Endothelial cell of umbilical vein (primary cell): ENCODE data around the gene VPS52. TPM values are rescaled to one million over a fixed set of nuclear protein-coding genes. Genes with fewer than 3 reads are reported as not detected.

Experiments
- BruUV-seq: library from RNA; stranded (reverse); fragments of 400-500 nt; replicated peaks from 2 replicates; lab custom pipeline; 2021; lab: Mats Ljungman, UMichigan
- CTCF ChIA-PET: fragments of 300-600, 350-600 bp; sonication (Branson Sonifier 250); formaldehyde crosslinking; loops from one replicate; lab custom pipeline; 2021; ENCODE audit warnings: antibody characterized with exemption, inconsistent platforms; lab: Charles Lee
- POLR2A ChIA-PET: fragments of 300-600, 350-600 bp; sonication (Branson Sonifier 250); formaldehyde crosslinking; loops from one replicate; lab custom pipeline; 2021; ENCODE audit warnings: antibody characterized with exemption, inconsistent platforms; lab: Charles Lee
- DNase-seq: peaks from one replicate; pipeline ENCODE4 v3.0.0-alpha.2; 2011; ENCODE audit warnings: low read depth, low spot score
- FAIRE-seq: peaks from 2 replicates; lab custom pipeline; 2011; peaks lifted over from hg19 to GRCh38; lab: Jason Lieb, UNC
- H2AFZ ChIP-seq: 2 replicates; pipeline ENCODE4 v1.6.0; 2012; ENCODE audit warnings: low read depth, low read length, control low read depth, inconsistent platforms
- H3K27ac ChIP-seq: 2 replicates; pipeline ENCODE4 v1.5.1; 2011; ENCODE audit warnings: low read depth, mild to moderate bottlenecking, control low read depth, low read length, moderate library complexity; ENCODE audit not compliant: insufficient read depth
- H3K27me3 ChIP-seq, 2 experiments: 2 replicates each; pipeline versions ENCODE4 v1.6.0 to v1.6.1; 2011; ENCODE audit warnings: low read length in 2 of 2, mixed read lengths in 1 of 2; ENCODE audit not compliant: control insufficient read depth in 2 of 2, insufficient read depth in 2 of 2
- H3K36me3 ChIP-seq, 2 experiments: 2 replicates in 1 of 2; 3 replicates in 1 of 2; pipeline ENCODE4 v1.5.1; 2011; ENCODE audit warnings: low read length in 2 of 2, mild to moderate bottlenecking in 1 of 2, moderate library complexity in 1 of 2; ENCODE audit not compliant: control insufficient read depth in 2 of 2, insufficient read depth in 2 of 2; ENCODE audit errors: extremely low read depth in 1 of 2
- H3K4me1 ChIP-seq: 3 replicates; pipeline ENCODE4 v1.5.1; 2011; ENCODE audit warnings: mild to moderate bottlenecking, low read length; ENCODE audit not compliant: control insufficient read depth, insufficient read depth; ENCODE audit errors: extremely low read depth
- H3K4me2 ChIP-seq: 2 replicates; pipeline ENCODE4 v1.6.1; 2011; ENCODE audit warnings: low read length, control low read depth, mixed read lengths; ENCODE audit not compliant: insufficient read depth
- H3K4me3 ChIP-seq, 3 experiments: fragments of 200-600 bp in 1 of 3; sonication (generic), shearing (Covaris generic) in 1 of 3; replicated peaks in 1 of 3; 2 replicates each; pipeline ENCODE4 v1.5.1; 2011 to 2016; ENCODE audit warnings: control low read depth in 3 of 3, low read length in 3 of 3, mild to moderate bottlenecking in 2 of 3, inconsistent platforms in 1 of 3, low read depth in 1 of 3, moderate library complexity in 1 of 3; ENCODE audit not compliant: insufficient read depth in 1 of 3
- H3K79me2 ChIP-seq: 2 replicates; pipeline ENCODE4 v1.6.0; 2012; ENCODE audit warnings: low read length, inconsistent platforms; ENCODE audit not compliant: control insufficient read depth, insufficient read depth
- H3K9ac ChIP-seq: replicated peaks from 2 replicates; pipeline ENCODE3; 2011; ENCODE audit warnings: low read length, control low read depth; ENCODE audit not compliant: insufficient read depth; ENCODE audit errors: extremely low read depth
- H3K9me1 ChIP-seq: replicated peaks from 3 replicates; pipeline ENCODE4 v1.6.0; 2011; ENCODE audit warnings: mild to moderate bottlenecking, low read length; ENCODE audit not compliant: control insufficient read depth, insufficient read depth; ENCODE audit errors: extremely low read depth
- H3K9me3 ChIP-seq: replicated peaks from 2 replicates; pipeline ENCODE4 v1.5.1; 2012; ENCODE audit warnings: low read length, inconsistent platforms; ENCODE audit not compliant: control insufficient read depth, insufficient read depth
- H4K20me1 ChIP-seq: replicated peaks from 2 replicates; pipeline ENCODE3; 2011; ENCODE audit warnings: mild to moderate bottlenecking, low read length; ENCODE audit not compliant: control insufficient read depth, insufficient read depth; ENCODE audit errors: extremely low read depth
- EZH2 ChIP-seq: IDR thresholded peaks from 2 replicates; pipeline ENCODE4 v1.6.1; 2012; ENCODE audit warnings: borderline replicate concordance, low read depth, mild to moderate bottlenecking, moderate library complexity, low read length, inconsistent platforms; ENCODE audit not compliant: severe bottlenecking
- FOS ChIP-seq: IDR thresholded peaks from 2 replicates; pipeline ENCODE4 v1.6.1; 2011; ENCODE audit warnings: mild to moderate bottlenecking, low read length, moderate library complexity, borderline replicate concordance; ENCODE audit not compliant: insufficient read depth
- GATA2 ChIP-seq: IDR thresholded peaks from 2 replicates; pipeline ENCODE4 v1.7.0; 2011; ENCODE audit warnings: low read depth, mild to moderate bottlenecking, moderate library complexity, mixed read lengths, low read length; ENCODE audit not compliant: insufficient read length, insufficient read depth
- JUN ChIP-seq: IDR thresholded peaks from 2 replicates; pipeline ENCODE4 v1.6.1; 2011; ENCODE audit warnings: borderline replicate concordance, low read depth; ENCODE audit not compliant: insufficient read length, insufficient read depth
- MYC ChIP-seq: IDR thresholded peaks from one replicate; pipeline ENCODE4 v1.6.1; 2011; ENCODE audit warnings: mild to moderate bottlenecking, low read depth, low read length
- POLR2A ChIP-seq: IDR thresholded peaks from 2 replicates; pipeline ENCODE4 v1.6.1; 2012; ENCODE audit warnings: low read depth, mild to moderate bottlenecking, control low read depth, low read length
- POLR2AphosphoS5 ChIP-seq: IDR thresholded peaks from 2 replicates; pipeline ENCODE4 v1.6.1; 2012; ENCODE audit warnings: low read depth, mild to moderate bottlenecking, control low read depth, low read length, moderate library complexity; ENCODE audit not compliant: insufficient read depth
- dilution Hi-C: fragments of 300-500 bp; cut with MboI; formaldehyde crosslinking; loops from one replicate; pipeline ENCODE4 v1.15.0; 2019; ENCODE audit warnings: low sequenced_read_pairs; ENCODE audit not compliant: extremely low pct_ligation_motif_present
- intact Hi-C: fragments of 100-400 bp; cut with micrococcal nuclease; formaldehyde crosslinking; loops from one replicate; pipeline ENCODE4 v1.10.0; 2022
- polyA plus RNA-seq, 4 experiments: library from polyadenylated mRNA; depleted of rRNA in 3 of 4; stranded (reverse) in 3 of 4; unstranded in 1 of 4; fragments of >200 nt; gene quantifications; 2 replicates each; pipeline versions ENCODE4 v1.2.1 to v1.2.3, GENCODE V29; 2011 to 2012; ENCODE audit warnings: missing spikeins in 1 of 4
- total RNA-seq: library from RNA; stranded (reverse); gene quantifications from 2 replicates; pipeline ENCODE4 v1.2.3, GENCODE V29; 2021
- TF ChIP-seq, protein P1 (sequence below): IDR thresholded peaks from 2 replicates; pipeline ENCODE4 v1.6.1; 2011; ENCODE audit not compliant: insufficient read depth, insufficient read length
- TF ChIP-seq, protein P2 (sequence below), 2 donors: IDR thresholded peaks; 1 replicate in 1 of 2; 2 replicates in 1 of 2; pipeline ENCODE4 v1.5.1; 2011; ENCODE audit warnings: low read length in 2 of 2, mild to moderate bottlenecking in 2 of 2, moderate library complexity in 2 of 2, control low read depth in 1 of 2, inconsistent platforms in 1 of 2, low read depth in 1 of 2; ENCODE audit not compliant: insufficient read depth in 1 of 2; ENCODE audit errors: extremely low read depth in 1 of 2

VPS52 gene
- total and polyA plus RNA-seq, 2 donors (not counting 3 experiments of a cell fraction or from before 2014, with no cell fraction given), result 49.2 to 112 TPM

DNA sequence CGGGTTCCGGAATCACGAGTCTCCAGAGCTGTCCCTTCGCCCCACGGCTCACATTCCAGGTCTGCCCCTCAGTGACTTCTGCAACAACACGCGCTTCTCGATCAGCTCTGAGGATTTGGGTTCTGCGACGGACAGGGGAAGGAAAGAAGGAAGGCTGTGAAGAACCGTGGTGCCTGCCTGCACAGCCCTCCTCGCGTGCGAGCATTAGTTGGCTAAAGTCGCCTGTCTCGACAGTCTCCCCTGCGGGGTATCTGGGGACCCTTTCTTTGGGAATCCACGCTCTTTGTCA lies 23.1 kb downstream of the VPS52 start:
- no peak for FAIRE-seq
- dilution Hi-C loops, result no loop called here
- CTCF ChIA-PET, result interaction anchor here (0.7 to 4.5 kb wide), 46 partner anchors 12 to 1751 kb away, joined by 3 to 99 read pairs (median 6); partner anchors contain the start of genes HLA-DPA1, HSD17B8, RGL2 and RING1
- intact Hi-C loops, result loop anchor here (1.0 to 10.0 kb wide), 5 partner anchors 40 to 364 kb away; partner anchors contain the start of gene RING1
- Histone ChIP-seq H4K20me1 (no peaks in the 10 kb centered on the region), H3K9ac (peak overlapping the region; percentile 57), H3K4me3 (peak overlapping the region; percentile 13 to 51 (median 33)), H3K27ac (peak overlapping the region; percentile 64), H3K79me2 (no peaks in the 10 kb centered on the region), H3K4me2 (peak overlapping the region; percentile 91), H3K9me3 (no peaks in the 10 kb centered on the region), H3K36me3 (peaks cover 0 to 2% of the 10 kb centered on the region in 2 experiments), H3K4me1 (peaks cover 23% of the 10 kb centered on the region), H3K9me1 (no peaks in the 10 kb centered on the region), H2AFZ (peak overlapping the region; percentile 81), H3K27me3 (peaks cover 0 to 2% of the 10 kb centered on the region in 2 experiments)
- DNase-seq, result no peak
- BruUV-seq, result TSS peak; percentile 16
- TF ChIP-seq GATA2 (no peak), JUN (no peak), POLR2AphosphoS5 (no peak), POLR2A (no peak), FOS (no peak), MYC (no peak), EZH2 (no peak)
- TF ChIP-seq, protein P1, sequence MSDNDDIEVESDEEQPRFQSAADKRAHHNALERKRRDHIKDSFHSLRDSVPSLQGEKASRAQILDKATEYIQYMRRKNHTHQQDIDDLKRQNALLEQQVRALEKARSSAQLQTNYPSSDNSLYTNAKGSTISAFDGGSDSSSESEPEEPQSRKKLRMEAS, result no peak
- TF ChIP-seq, protein P2, sequence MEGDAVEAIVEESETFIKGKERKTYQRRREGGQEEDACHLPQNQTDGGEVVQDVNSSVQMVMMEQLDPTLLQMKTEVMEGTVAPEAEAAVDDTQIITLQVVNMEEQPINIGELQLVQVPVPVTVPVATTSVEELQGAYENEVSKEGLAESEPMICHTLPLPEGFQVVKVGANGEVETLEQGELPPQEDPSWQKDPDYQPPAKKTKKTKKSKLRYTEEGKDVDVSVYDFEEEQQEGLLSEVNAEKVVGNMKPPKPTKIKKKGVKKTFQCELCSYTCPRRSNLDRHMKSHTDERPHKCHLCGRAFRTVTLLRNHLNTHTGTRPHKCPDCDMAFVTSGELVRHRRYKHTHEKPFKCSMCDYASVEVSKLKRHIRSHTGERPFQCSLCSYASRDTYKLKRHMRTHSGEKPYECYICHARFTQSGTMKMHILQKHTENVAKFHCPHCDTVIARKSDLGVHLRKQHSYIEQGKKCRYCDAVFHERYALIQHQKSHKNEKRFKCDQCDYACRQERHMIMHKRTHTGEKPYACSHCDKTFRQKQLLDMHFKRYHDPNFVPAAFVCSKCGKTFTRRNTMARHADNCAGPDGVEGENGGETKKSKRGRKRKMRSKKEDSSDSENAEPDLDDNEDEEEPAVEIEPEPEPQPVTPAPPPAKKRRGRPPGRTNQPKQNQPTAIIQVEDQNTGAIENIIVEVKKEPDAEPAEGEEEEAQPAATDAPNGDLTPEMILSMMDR (IDR thresholded peaks at IDR 0.05; ENCODE audit: extremely low read depth in 1 of 2, insufficient read depth in 1 of 2, low read depth in 1 of 2, low read length in 2 of 2), result no peak
- POLR2A ChIA-PET, result interaction anchor here (1.9 to 2.7 kb wide), 3 partner anchors 23 to 277 kb away, joined by 4 to 12 read pairs (median 10); partner anchors contain the start of genes RING1, RPS18 and VPS52
